Sigmoid colon (tissue), 4 donors: ENCODE data around the gene CHKA.

Experiments used
- CTCF ChIP-seq, 4 experiments: fragments of 450-650 bp in 3 of 4; fragments of 200-600 bp in 1 of 4; IDR thresholded peaks; one replicate each; pipeline ENCODE4 v1.5.1; 2016 to 2019; ENCODE audit warnings: antibody characterized with exemption in 4 of 4, mild to moderate bottlenecking in 3 of 4, moderate library complexity in 2 of 4
- EP300 ChIP-seq, 4 donors: sonication (generic); formaldehyde crosslinking; IDR thresholded peaks; one replicate each; pipeline ENCODE4 v1.6.1; 2017; ENCODE audit warnings: antibody characterized with exemption in 4 of 4
- POLR2A ChIP-seq, 2 donors: fragments of 450-650 bp; IDR thresholded peaks; one replicate each; pipeline ENCODE4 v1.6.1; 2016; ENCODE audit warnings: antibody characterized with exemption in 2 of 2, mild to moderate bottlenecking in 2 of 2, moderate library complexity in 2 of 2
- POLR2AphosphoS5 ChIP-seq, 4 donors: sonication (generic); formaldehyde crosslinking; IDR thresholded peaks; one replicate each; pipeline ENCODE4 v1.6.1; 2017; ENCODE audit warnings: antibody characterized with exemption in 4 of 4

GRCh38 chr11:68043029-68043348, 78.2 kb downstream of the CHKA start:
- TF ChIP-seq EP300 (IDR thresholded peaks at IDR 0.05) (no peak), CTCF (IDR thresholded peaks at IDR 0.05) (no peak), POLR2A (IDR thresholded peaks at IDR 0.05) (no peak), POLR2AphosphoS5 (IDR thresholded peaks at IDR 0.05) (no peak)
